Thyroid gland (tissue), 4 donors: Measurements from ENCODE around the gene STX8. TPM values are rescaled to one million over a fixed set of nuclear protein-coding genes. Genes with fewer than 3 reads are reported as not detected.

Experiments used
- DNase-seq, 2 donors: peaks; one replicate each; pipeline ENCODE4 v3.0.0-alpha.2; 2019
- H3K27ac ChIP-seq, 3 donors: fragments of 200-600 bp; sonication (generic); 1 replicate in 2 of 3; 2 replicates in 1 of 3; pipeline ENCODE4 v1.5.1; 2016 to 2019; ENCODE audit warnings: mild to moderate bottlenecking in 1 of 3, moderate library complexity in 1 of 3
- H3K27me3 ChIP-seq: fragments of 200-600 bp; sonication (generic); one replicate; pipeline ENCODE4 v1.5.1; 2019
- H3K36me3 ChIP-seq, 2 donors: fragments of 200-600 bp; sonication (generic); one replicate each; pipeline ENCODE4 v1.5.1; 2016 to 2019
- H3K4me1 ChIP-seq, 2 donors: fragments of 200-600 bp; sonication (generic); one replicate each; pipeline ENCODE4 v1.5.1; 2017 to 2019
- H3K4me3 ChIP-seq, 3 donors: fragments of 200-600 bp; sonication (generic); replicated peaks in 1 of 3; 1 replicate in 2 of 3; 2 replicates in 1 of 3; pipeline ENCODE4 v1.5.1; 2016; ENCODE audit warnings: mild to moderate bottlenecking in 1 of 3
- H3K9me3 ChIP-seq: fragments of 200-600 bp; sonication (generic); one replicate; pipeline ENCODE4 v1.5.1; 2017
- POLR2A ChIP-seq, 2 donors: fragments of 450-650 bp; IDR thresholded peaks; one replicate each; pipeline ENCODE4 v1.6.1; 2017; ENCODE audit warnings: antibody characterized with exemption in 2 of 2, mild to moderate bottlenecking in 2 of 2, moderate library complexity in 1 of 2
- WGBS, 2 donors: methylation state at CpG; one replicate each; pipeline ENCODE4 v1.1.5; 2017; 5-methylcytosine and 5-hydroxymethylcytosine counted together
- intact Hi-C: fragments of 100-400 bp; cut with DNase I; formaldehyde crosslinking; loops from one replicate; pipeline ENCODE4 v1.15.1; 2023
- total RNA-seq, 4 donors: library from RNA; depleted of rRNA; stranded (reverse); fragments of >200 nt; gene quantifications; one replicate each; pipeline ENCODE4 v1.2.3, GENCODE V29; 2016
- TF ChIP-seq, protein P1 (sequence below), 6 experiments: fragments of 200-600 bp in 3 of 6; fragments of 450-650 bp in 3 of 6; sonication (generic) in 3 of 6; IDR thresholded peaks; one replicate each; pipeline ENCODE4 v1.5.1; 2016 to 2019; ENCODE audit warnings: antibody characterized with exemption in 6 of 6, mild to moderate bottlenecking in 2 of 6, inconsistent platforms in 1 of 6, moderate library complexity in 1 of 6

The STX8 gene
- total RNA-seq, 4 donors from 2014 or later, result 67.6 to 88.9 (median 72.7) TPM

- intact Hi-C loops, result no loop called here
- no peak for TF ChIP-seq POLR2A (IDR thresholded peaks at IDR 0.05)
- TF ChIP-seq, protein P1, sequence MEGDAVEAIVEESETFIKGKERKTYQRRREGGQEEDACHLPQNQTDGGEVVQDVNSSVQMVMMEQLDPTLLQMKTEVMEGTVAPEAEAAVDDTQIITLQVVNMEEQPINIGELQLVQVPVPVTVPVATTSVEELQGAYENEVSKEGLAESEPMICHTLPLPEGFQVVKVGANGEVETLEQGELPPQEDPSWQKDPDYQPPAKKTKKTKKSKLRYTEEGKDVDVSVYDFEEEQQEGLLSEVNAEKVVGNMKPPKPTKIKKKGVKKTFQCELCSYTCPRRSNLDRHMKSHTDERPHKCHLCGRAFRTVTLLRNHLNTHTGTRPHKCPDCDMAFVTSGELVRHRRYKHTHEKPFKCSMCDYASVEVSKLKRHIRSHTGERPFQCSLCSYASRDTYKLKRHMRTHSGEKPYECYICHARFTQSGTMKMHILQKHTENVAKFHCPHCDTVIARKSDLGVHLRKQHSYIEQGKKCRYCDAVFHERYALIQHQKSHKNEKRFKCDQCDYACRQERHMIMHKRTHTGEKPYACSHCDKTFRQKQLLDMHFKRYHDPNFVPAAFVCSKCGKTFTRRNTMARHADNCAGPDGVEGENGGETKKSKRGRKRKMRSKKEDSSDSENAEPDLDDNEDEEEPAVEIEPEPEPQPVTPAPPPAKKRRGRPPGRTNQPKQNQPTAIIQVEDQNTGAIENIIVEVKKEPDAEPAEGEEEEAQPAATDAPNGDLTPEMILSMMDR (IDR thresholded peaks at IDR 0.05), result no peak
- no peaks in the 10 kb centered on the region for H3K9me3 ChIP-seq
- WGBS, 2 donors, result 73 to 93% methylated on average over 4 of the region's 4 CpGs
- no peak for DNase-seq
- H3K27ac ChIP-seq, result no peak overlapping the region
- H3K4me1 ChIP-seq, result no peaks in the 10 kb centered on the region
- H3K4me3 ChIP-seq, result no peak overlapping the region
- H3K27me3 ChIP-seq, result no peaks in the 10 kb centered on the region
- H3K36me3 ChIP-seq, result no peaks in the 10 kb centered on the region
Observed at GRCh38 chr17:9538626-9539025, 37.0 kb downstream of the STX8 start.

- Histone ChIP-seq H3K27ac (no peak overlapping the region), H3K4me3 (no peak overlapping the region), H3K4me1 (no peaks in the 10 kb centered on the region), H3K9me3 (no peaks in the 10 kb centered on the region), H3K36me3 (no peaks in the 10 kb centered on the region), H3K27me3 (no peaks in the 10 kb centered on the region)
- DNase-seq, result no peak
- 88 to 93% methylated on average over 12 of the region's 12 CpGs for WGBS, 2 donors
- intact Hi-C loops, result no loop called here
- no peak for TF ChIP-seq POLR2A (IDR thresholded peaks at IDR 0.05)
- TF ChIP-seq, protein P1 (IDR thresholded peaks at IDR 0.05), result no peak
Observed at GRCh38 chr17:9537177-9537776, 38.3 kb downstream of the STX8 start.

- no peak overlapping the region for H3K4me3 ChIP-seq
- intact Hi-C loops, result no loop called here
- no peak overlapping the region for H3K27ac ChIP-seq
- DNase-seq, result no peak
- no peaks in the 10 kb centered on the region for H3K9me3 ChIP-seq
- H3K27me3 ChIP-seq, result no peaks in the 10 kb centered on the region
- TF ChIP-seq POLR2A (IDR thresholded peaks at IDR 0.05), result no peak
- TF ChIP-seq, protein P1 (IDR thresholded peaks at IDR 0.05), result no peak
- WGBS, 2 donors, result 83 to 84% methylated on average over 8 of the region's 8 CpGs
- no peaks in the 10 kb centered on the region for H3K4me1 ChIP-seq
- H3K36me3 ChIP-seq, result no peaks in the 10 kb centered on the region
Observed at GRCh38 chr17:9536061-9536460, 39.6 kb downstream of the STX8 start.

DNA sequence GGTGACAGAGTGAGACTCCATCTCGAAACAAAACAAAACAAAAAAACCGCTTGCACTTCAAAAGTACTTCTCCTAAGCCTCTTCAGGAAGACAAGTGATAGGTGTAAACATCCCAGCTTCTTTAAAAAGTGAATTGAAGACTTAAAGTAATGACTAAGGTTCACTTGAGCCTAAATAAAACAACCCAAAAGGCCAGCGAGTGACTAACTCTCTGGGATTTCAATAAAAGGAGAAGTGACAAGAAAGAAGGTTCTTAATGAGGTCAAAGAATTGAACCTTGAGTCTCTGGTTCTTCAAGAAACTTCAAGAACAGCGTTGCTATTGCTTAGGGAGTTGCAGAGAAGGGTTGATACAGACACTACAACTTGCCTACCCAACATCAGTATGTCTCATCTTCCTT is 42.2 kb downstream of the STX8 start:
- intact Hi-C loops, result no loop called here
- H3K4me1 ChIP-seq, result no peaks in the 10 kb centered on the region
- 69 to 70% methylated on average over 4 of the region's 4 CpGs for WGBS, 2 donors
- TF ChIP-seq POLR2A (IDR thresholded peaks at IDR 0.05), result no peak
- TF ChIP-seq, protein P1 (IDR thresholded peaks at IDR 0.05), result no peak
- no peak for DNase-seq
- no peak overlapping the region for H3K4me3 ChIP-seq
- H3K27ac ChIP-seq, result no peak overlapping the region
- H3K27me3 ChIP-seq, result no peaks in the 10 kb centered on the region
- no peaks in the 10 kb centered on the region for H3K9me3 ChIP-seq
- H3K36me3 ChIP-seq, result no peaks in the 10 kb centered on the region

DNA sequence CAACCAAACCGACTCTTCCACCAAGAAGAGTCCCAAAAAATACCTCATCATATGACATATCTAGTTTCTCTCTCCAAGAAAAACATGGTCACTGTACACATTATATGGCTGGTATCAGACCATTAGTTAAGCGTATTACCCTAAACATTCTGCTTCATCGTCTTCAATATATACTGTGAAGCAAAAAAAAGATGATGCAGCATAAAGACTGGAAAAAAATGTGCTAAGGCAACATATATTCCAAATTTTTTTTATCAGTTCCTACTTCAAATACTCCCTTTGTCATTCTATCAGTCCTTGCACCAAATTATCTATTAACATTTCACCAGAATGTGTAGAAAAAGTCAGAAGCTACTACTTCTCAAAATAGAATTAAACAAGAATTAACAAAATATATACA is 42.9 kb downstream of the STX8 start:
- no peak for TF ChIP-seq POLR2A (IDR thresholded peaks at IDR 0.05)
- TF ChIP-seq, protein P1 (IDR thresholded peaks at IDR 0.05), result no peak
- WGBS, 2 donors, result 95 to 96% methylated on average over 3 of the region's 3 CpGs
- no peak for DNase-seq
- Histone ChIP-seq H3K27me3 (no peaks in the 10 kb centered on the region), H3K4me3 (no peak overlapping the region), H3K9me3 (no peaks in the 10 kb centered on the region), H3K4me1 (no peaks in the 10 kb centered on the region), H3K27ac (no peak overlapping the region), H3K36me3 (no peaks in the 10 kb centered on the region)
- intact Hi-C loops, result no loop called here
